ENCODE data around the gene MRPL2. TPM values are rescaled to one million over a fixed set of nuclear protein-coding genes. Genes with fewer than 3 reads are reported as not detected.

The MRPL2 gene
- polyA plus RNA-seq, 1 donor (not counting 4 experiments of a cell fraction or from before 2014, with no cell fraction given): 27.4 TPM

DNA sequence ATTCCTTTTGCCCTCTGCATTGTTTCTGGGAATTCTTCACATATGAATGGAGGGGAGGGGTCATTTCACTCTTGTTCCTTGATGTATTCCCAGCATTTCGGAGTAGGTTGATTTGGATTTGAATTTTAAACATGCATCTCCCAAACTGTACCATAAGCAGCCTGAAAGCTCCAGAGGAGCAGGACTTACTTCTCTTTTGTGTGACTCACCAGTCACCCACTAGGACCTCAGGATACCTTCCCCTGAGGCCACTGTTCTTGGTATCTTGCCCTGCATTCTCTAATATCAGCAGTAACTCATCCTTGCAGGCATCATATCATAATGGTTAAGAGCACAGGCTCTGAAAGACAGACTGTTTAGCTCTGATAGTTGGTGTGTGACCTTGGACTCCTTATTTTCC is 703 bp downstream of the MRPL2 start:
- H3K36me3 ChIP-seq (ENCODE audit: control insufficient read depth in 2 of 2, extremely low read depth in 1 of 2, insufficient read depth in 2 of 2, low read length in 2 of 2): peaks cover 9 to 19% of the 10 kb centered on the region in 2 experiments
- no peak overlapping the region for H2AFZ ChIP-seq (ENCODE audit: control insufficient read depth, low read length)
- no peak for FAIRE-seq
- peaks cover 16% of the 10 kb centered on the region for H3K79me2 ChIP-seq (ENCODE audit: control insufficient read depth, insufficient read depth, low read length)
- H3K9me1 ChIP-seq (ENCODE audit: control insufficient read depth, extremely low read depth, insufficient read depth, low read length): no peaks in the 10 kb centered on the region
- H3K27ac ChIP-seq (ENCODE audit: control insufficient read depth, insufficient read depth, low read length): peak overlapping the region; percentile 99
- H4K20me1 ChIP-seq (ENCODE audit: control insufficient read depth, extremely low read depth, insufficient read depth, low read length): no peaks in the 10 kb centered on the region
- H3K27me3 ChIP-seq (ENCODE audit: control insufficient read depth, extremely low read depth, insufficient read depth, low read length): no peaks in the 10 kb centered on the region
- TF ChIP-seq, protein P1, sequence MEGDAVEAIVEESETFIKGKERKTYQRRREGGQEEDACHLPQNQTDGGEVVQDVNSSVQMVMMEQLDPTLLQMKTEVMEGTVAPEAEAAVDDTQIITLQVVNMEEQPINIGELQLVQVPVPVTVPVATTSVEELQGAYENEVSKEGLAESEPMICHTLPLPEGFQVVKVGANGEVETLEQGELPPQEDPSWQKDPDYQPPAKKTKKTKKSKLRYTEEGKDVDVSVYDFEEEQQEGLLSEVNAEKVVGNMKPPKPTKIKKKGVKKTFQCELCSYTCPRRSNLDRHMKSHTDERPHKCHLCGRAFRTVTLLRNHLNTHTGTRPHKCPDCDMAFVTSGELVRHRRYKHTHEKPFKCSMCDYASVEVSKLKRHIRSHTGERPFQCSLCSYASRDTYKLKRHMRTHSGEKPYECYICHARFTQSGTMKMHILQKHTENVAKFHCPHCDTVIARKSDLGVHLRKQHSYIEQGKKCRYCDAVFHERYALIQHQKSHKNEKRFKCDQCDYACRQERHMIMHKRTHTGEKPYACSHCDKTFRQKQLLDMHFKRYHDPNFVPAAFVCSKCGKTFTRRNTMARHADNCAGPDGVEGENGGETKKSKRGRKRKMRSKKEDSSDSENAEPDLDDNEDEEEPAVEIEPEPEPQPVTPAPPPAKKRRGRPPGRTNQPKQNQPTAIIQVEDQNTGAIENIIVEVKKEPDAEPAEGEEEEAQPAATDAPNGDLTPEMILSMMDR (optimal IDR thresholded peaks at IDR 0.05 in 1 of 3, IDR thresholded peaks at IDR 0.05 in 1 of 3, conservative IDR thresholded peaks at IDR 0.05 in 1 of 3; ENCODE audit: extremely low read depth in 1 of 3, insufficient read depth in 2 of 3, low read length in 3 of 3): no peak
- no peak for TF ChIP-seq EZH2 (IDR thresholded peaks at IDR 0.05; ENCODE audit: low read length)
- H3K4me2 ChIP-seq (ENCODE audit: control insufficient read depth, extremely low read depth, insufficient read depth, low read depth, low read length): peak overlapping the region; percentile 82
- peaks cover 17% of the 10 kb centered on the region for H3K4me1 ChIP-seq (ENCODE audit: control insufficient read depth, extremely low read depth, insufficient read depth, low read length)
- peak overlapping the region; percentile 98 for H3K9ac ChIP-seq (ENCODE audit: control insufficient read depth, extremely low read depth, insufficient read depth, low read length)
- peak overlapping the region; percentile 56 to 100 (median 99) for H3K4me3 ChIP-seq (ENCODE audit: control insufficient read depth in 2 of 3, extremely low read depth in 1 of 3, insufficient read depth in 2 of 3, low read depth in 1 of 3, low read length in 3 of 3)
- dilution Hi-C loops (cut with MboI; ENCODE audit: extremely low pct_ligation_motif_present, low sequenced_read_pairs): no loop called here
- no peak for DNase-seq (ENCODE audit: low read depth, low spot score)
- no peaks in the 10 kb centered on the region for H3K9me3 ChIP-seq (ENCODE audit: control insufficient read depth, low read depth, low read length)

DNA sequence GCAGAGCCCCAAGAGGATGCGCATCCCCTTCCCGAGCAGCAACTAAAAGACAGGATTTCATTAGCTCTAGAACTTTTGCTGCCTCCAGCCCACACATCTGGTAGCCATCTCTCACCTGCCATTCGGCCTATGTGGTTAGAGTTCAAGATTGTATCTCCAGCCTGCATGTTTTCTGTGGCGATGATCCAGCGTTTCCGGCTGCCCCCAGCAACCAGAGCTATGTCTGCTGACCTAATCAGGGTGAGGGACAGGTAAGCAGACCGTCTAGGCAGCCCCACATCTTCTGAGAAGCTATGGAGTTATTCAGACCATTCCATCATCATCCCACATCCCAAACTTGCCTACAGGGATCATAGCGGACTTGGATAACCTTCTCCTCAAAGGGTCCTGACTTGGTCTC is 3.3 kb downstream of the MRPL2 start:
- dilution Hi-C loops (cut with MboI; ENCODE audit: extremely low pct_ligation_motif_present, low sequenced_read_pairs): no loop called here
- Histone ChIP-seq H3K4me1 (ENCODE audit: control insufficient read depth, extremely low read depth, insufficient read depth, low read length) (peaks cover 27% of the 10 kb centered on the region), H3K4me2 (ENCODE audit: control insufficient read depth, extremely low read depth, insufficient read depth, low read depth, low read length) (no peak overlapping the region), H2AFZ (ENCODE audit: control insufficient read depth, low read length) (no peak overlapping the region), H3K9me3 (ENCODE audit: control insufficient read depth, low read depth, low read length) (no peaks in the 10 kb centered on the region), H3K4me3 (ENCODE audit: control insufficient read depth in 2 of 3, extremely low read depth in 1 of 3, insufficient read depth in 2 of 3, low read depth in 1 of 3, low read length in 3 of 3) (no peak overlapping the region), H3K27me3 (ENCODE audit: control insufficient read depth, extremely low read depth, insufficient read depth, low read length) (no peaks in the 10 kb centered on the region), H3K79me2 (ENCODE audit: control insufficient read depth, insufficient read depth, low read length) (peaks cover 26% of the 10 kb centered on the region), H3K9me1 (ENCODE audit: control insufficient read depth, extremely low read depth, insufficient read depth, low read length) (no peaks in the 10 kb centered on the region), H4K20me1 (ENCODE audit: control insufficient read depth, extremely low read depth, insufficient read depth, low read length) (no peaks in the 10 kb centered on the region), H3K27ac (ENCODE audit: control insufficient read depth, insufficient read depth, low read length) (no peak overlapping the region), H3K36me3 (ENCODE audit: control insufficient read depth in 2 of 2, extremely low read depth in 1 of 2, insufficient read depth in 2 of 2, low read length in 2 of 2) (peaks cover 7 to 19% of the 10 kb centered on the region in 2 experiments), H3K9ac (ENCODE audit: control insufficient read depth, extremely low read depth, insufficient read depth, low read length) (no peak overlapping the region)
- DNase-seq (ENCODE audit: low read depth, low spot score) (no peak), FAIRE-seq (no peak)
- no peak for TF ChIP-seq EZH2 (IDR thresholded peaks at IDR 0.05; ENCODE audit: low read length)
- TF ChIP-seq, protein P1 (optimal IDR thresholded peaks at IDR 0.05 in 1 of 3, IDR thresholded peaks at IDR 0.05 in 1 of 3, conservative IDR thresholded peaks at IDR 0.05 in 1 of 3; ENCODE audit: extremely low read depth in 1 of 3, insufficient read depth in 2 of 3, low read length in 3 of 3): no peak
